HG02623 (cell line): ENCODE measurements around the gene ECM1.

Experiments
- ATAC-seq: cut with Tn5 transposase; IDR thresholded peaks from one replicate; pipeline ENCODE4 v1.9.1; 2021; ENCODE audit warnings: moderate library complexity; ENCODE audit not compliant: unreplicated experiment

Gene ECM1

DNA sequence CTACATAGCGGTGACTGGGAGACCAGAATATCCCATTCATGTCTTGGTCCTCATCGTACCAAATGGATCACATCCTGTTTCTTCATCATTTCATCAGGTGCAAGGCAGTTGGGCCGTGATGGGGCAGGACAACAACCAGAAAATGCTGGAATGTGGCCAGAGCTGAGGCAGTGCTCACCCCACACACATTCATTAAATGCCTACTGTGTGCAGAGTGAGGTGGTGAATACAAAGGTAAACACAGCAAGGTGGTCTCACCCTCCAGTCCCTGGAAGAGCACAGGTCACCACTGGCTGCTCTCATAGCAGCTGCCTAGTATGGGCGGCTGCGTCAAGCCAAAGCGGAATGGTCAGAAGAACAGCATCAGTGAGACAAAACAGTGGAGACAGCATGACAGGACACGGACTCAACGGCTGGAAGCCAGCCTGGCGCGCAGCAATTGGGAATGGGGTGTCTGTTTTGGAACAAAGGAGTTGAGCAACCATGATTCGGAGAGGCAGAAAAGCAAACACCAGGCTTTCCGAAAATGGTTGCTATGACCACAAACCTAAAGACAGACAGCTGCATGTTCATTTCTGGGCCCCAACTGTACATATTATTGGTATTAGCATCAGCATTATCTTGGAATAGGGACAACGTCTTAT is 35.7 kb downstream of the ECM1 start:
- ATAC-seq = no peak

GRCh38 chr1:150544204-150544603 is 36.3 kb downstream of the ECM1 start:
- ATAC-seq = no peak

DNA sequence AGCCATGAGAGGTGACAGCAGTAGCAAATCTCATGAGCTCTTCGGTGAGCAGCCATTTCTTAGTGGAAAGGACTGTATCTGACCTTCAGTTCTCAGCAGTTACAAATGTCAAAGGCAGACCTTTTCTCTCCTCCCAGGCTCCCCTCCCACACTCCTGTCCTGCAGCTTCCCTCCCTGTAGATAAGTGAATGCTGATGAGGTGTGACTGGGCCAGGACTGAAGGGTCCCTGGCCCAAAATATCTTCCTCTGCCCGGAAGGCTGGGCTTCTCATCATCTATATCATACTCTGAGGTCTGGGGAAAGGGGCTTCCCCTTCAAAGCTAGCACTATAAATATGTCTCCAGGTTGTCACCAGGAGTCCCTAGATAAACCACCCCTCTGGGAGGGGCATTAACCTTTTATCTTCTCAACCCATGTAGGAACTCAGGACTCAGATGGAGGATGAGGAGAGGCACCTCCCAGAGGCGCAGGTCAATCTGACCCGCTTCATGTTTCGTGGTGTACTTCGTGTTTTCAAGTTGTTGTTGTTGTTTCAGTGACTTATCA is 37.6 kb downstream of the ECM1 start:
- no peak for ATAC-seq

- ATAC-seq = no peak
Observed at GRCh38 chr1:150546294-150546937, 38.5 kb downstream of the ECM1 start.

DNA sequence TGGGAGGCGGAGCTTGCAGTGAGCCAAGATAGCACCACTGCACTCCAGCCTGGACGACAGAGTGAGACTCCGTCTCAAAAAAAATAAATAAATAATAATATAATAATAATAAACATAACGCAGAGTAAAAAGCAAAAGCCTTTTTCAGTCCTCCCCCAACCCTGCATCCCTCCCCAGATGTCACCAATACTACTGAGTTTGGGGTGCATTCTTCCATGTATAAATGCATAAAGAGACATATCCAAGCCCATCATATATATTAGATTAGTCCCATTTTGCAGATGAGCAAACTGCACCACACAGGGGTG is 40.4 kb downstream of the ECM1 start:
- ATAC-seq = no peak

DNA sequence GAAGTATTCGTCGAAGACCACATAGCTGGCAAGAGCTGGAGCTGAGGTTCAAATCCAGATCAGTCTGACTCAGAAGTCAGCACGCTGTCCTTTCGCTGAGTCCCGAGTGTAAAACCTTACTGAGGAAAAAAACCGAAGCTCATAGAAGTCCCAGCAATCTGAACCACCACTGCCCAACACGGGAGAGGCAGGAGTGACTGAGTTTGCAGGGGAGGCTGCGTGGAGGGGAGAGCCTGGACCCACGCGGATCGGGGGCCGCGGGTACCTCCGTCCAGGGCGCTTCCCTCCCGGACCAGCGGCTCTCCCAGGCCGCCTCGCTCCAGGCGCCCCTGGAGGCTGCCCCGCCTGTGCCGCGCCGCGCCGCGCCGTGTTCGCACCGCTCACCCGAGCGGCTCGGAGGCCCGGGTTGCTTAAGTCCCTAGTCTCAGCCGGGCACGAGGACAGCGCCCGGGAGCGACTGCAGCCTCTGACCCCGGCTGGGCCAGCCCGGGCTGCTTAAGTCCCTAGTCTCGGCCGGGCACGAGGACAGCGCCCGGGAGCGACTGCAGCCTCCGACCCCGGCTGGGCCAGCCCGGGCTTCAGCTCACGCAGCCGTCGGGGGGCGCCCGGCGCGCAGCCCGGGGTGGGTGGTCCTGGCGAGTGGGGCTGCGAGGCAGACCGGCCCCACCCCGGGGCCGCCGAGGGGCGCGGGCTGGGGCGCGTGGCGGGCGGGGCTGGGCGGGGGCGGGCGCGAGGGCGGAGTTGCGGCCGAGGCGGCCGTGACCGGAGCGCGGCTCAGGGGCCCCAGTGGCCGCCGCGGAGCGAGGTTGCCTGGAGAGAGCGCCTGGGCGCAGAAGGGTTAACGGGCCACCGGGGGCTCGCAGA is 41.0 kb downstream of the ECM1 start, which contains the start of gene ADAMTSL4:
Gene ADAMTSL4 (plus strand): TSS at position 777 of the 864 bp plus-strand sequence. CDS start 2,881 bp downstream, outside the sequence.
- peak; percentile 48 for ATAC-seq

GRCh38 chr1:150549496-150550221 is 41.8 kb downstream of the ECM1 start:
- no peak for ATAC-seq

- no peak for ATAC-seq
Observed at GRCh38 chr1:150550222-150551050, 42.5 kb downstream of the ECM1 start.

GRCh38 chr1:150551051-150551783 is 43.3 kb downstream of the ECM1 start:
- no peak for ATAC-seq

DNA sequence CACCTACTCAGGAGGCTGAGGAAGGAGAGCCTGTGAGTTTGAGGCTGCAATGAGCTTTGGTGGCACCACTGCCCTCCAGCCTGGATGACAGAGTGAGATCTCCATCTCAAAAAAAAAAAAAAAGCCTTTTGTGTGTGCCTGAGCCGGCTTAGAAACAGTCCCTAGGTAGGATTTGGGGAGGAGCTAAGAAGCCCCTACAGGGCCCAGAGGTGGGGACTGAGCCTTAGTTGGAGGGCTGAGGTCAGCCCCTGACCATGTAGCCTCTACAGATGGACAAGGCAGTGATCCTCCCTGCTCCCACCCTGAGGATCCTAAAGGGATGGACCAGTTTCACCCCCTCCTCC is 43.8 kb downstream of the ECM1 start:
- no peak for ATAC-seq

DNA sequence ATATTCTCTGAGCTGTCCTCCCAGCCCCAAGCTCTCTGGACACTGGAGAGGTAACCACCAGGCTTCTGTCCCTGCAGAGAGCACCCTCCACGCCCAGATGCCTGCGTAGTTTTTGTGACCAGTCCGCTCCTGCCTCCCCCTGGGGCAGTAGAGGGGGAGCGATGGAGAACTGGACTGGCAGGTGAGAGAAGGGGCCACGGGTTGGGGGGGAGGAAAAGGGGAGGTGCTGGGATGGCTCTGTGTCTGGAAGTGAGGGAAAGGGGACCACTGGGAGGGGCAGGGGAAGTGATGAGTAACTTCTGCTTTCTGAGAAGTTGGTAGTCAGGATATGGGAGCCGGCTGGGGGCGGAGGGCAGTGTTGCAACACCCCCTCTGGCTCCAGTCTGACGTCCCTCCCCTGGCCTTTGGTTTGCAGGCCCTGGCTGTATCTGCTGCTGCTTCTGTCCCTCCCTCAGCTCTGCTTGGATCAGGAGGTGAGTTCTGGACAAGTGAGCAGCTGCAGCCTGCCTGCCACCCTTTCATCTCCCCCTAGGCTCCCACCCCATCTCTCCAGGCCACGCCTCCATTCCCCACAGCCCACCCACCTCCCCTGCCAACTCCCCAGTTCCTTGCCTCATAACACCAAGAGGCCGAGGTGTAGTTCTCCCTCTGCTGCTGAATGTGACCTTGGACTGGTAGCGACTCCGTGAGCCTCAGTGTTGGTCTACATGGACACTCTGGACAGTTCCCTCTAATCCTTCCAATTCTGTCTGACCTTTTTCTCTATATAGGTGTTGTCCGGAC is 44.4 kb downstream of the ECM1 start:
- no peak for ATAC-seq

GRCh38 chr1:150552911-150553289 is 45.0 kb downstream of the ECM1 start:
- no peak for ATAC-seq

- ATAC-seq = no peak
Observed at GRCh38 chr1:150553392-150554085, 45.6 kb downstream of the ECM1 start.

GRCh38 chr1:150554086-150554452 is 46.2 kb downstream of the ECM1 start:
- ATAC-seq = no peak

GRCh38 chr1:150555198-150555970 is 47.5 kb downstream of the ECM1 start:
- no peak for ATAC-seq

GRCh38 chr1:150555971-150556865 is 48.3 kb downstream of the ECM1 start:
- no peak for ATAC-seq
